GM23338 (cell line): ENCODE measurements around the gene ETV5. TPM values are rescaled to one million over a fixed set of nuclear protein-coding genes. Genes with fewer than 3 reads are reported as not detected.

Source experiments
- ATAC-seq: fragments of 200-7000 bp; cut with Tn5 transposase; 3 replicates; pipeline ENCODE4 v1.9.1; 2020
- DNase-seq: peaks from one replicate; pipeline ENCODE4 v3.0.0-alpha.2; 2015; ENCODE audit warnings: low spot score
- H2AFZ ChIP-seq: fragments of 200-600 bp; sonication (generic); 2 replicates; pipeline ENCODE4 v1.8.0; 2016; ENCODE audit warnings: antibody characterized with exemption, mild to moderate bottlenecking, moderate library complexity
- H3F3A ChIP-seq: fragments of 200-600 bp; sonication (generic); replicated peaks from 2 replicates; pipeline ENCODE4 v1.8.0; 2017; ENCODE audit warnings: antibody characterized with exemption, mixed run types, low read depth
- H3K27ac ChIP-seq: fragments of 200-600 bp; sonication (generic); 2 replicates; pipeline ENCODE4 v1.6.1; 2016; ENCODE audit warnings: low read depth
- H3K27me3 ChIP-seq: fragments of 200-600 bp; sonication (generic); 2 replicates; pipeline ENCODE4 v1.8.0; 2016; ENCODE audit warnings: mild to moderate bottlenecking, mixed run types, moderate library complexity; ENCODE audit not compliant: insufficient read depth
- H3K36me3 ChIP-seq: fragments of 200-600 bp; sonication (generic); 2 replicates; pipeline ENCODE4 v1.8.0; 2016; ENCODE audit warnings: mild to moderate bottlenecking; ENCODE audit not compliant: insufficient read depth
- H3K4me1 ChIP-seq: fragments of 200-600 bp; sonication (generic); 2 replicates; pipeline ENCODE4 v1.8.0; 2016; ENCODE audit warnings: mild to moderate bottlenecking, moderate library complexity; ENCODE audit not compliant: insufficient read depth
- H3K4me2 ChIP-seq: fragments of 200-600 bp; sonication (generic); 2 replicates; pipeline ENCODE4 v1.7.1; 2017; ENCODE audit warnings: mixed run types
- H3K4me3 ChIP-seq: fragments of 200-600 bp; sonication (generic); 2 replicates; pipeline ENCODE4 v1.6.1; 2016; ENCODE audit warnings: mixed run types
- H3K79me2 ChIP-seq: fragments of 200-600 bp; sonication (generic); replicated peaks from 2 replicates; pipeline ENCODE4 v1.8.0; 2017; ENCODE audit warnings: mild to moderate bottlenecking; ENCODE audit not compliant: insufficient read depth
- H3K9me2 ChIP-seq: fragments of 200-600 bp; sonication (generic); 2 replicates; pipeline ENCODE4 v1.8.0; 2017; ENCODE audit not compliant: insufficient read depth
- H4K20me1 ChIP-seq: fragments of 200-600 bp; sonication (generic); replicated peaks from 2 replicates; pipeline ENCODE4 v1.8.0; 2017; ENCODE audit warnings: mild to moderate bottlenecking; ENCODE audit not compliant: insufficient read depth
- H3K27ac Mint-ChIP-seq: 2 replicates; pipeline ENCODE4 v1.8.0; 2020; ENCODE audit warnings: inconsistent platforms, mild to moderate bottlenecking, moderate library complexity, mixed read lengths
- H3K27me3 Mint-ChIP-seq: 3 replicates; pipeline ENCODE4 v1.8.0; 2022; ENCODE audit warnings: low read depth, mild to moderate bottlenecking, moderate library complexity, mixed read lengths, inconsistent platforms; ENCODE audit not compliant: insufficient read depth, poor library complexity
- H3K36me3 Mint-ChIP-seq: 3 replicates; pipeline ENCODE4 v1.8.0; 2021; ENCODE audit warnings: low read depth, mild to moderate bottlenecking, inconsistent platforms, moderate library complexity, mixed read lengths
- H3K4me1 Mint-ChIP-seq: 3 replicates; pipeline ENCODE4 v1.8.0; 2020; ENCODE audit warnings: mild to moderate bottlenecking, inconsistent platforms, mixed read lengths
- H3K4me3 Mint-ChIP-seq: 3 replicates; pipeline ENCODE4 v1.8.0; 2021; ENCODE audit warnings: moderate library complexity, mild to moderate bottlenecking, inconsistent platforms, mixed read lengths
- H3K9me3 Mint-ChIP-seq: 3 replicates; pipeline ENCODE4 v1.8.0; 2020; ENCODE audit warnings: moderate library complexity, mild to moderate bottlenecking, inconsistent platforms, mixed read lengths
- CREB1 ChIP-seq: fragments of 250-450 bp; sonication (Bioruptor Pico); IDR thresholded peaks from 2 replicates; pipeline ENCODE4 v1.5.0; 2020; ENCODE audit warnings: low read depth, mild to moderate bottlenecking, moderate library complexity
- EZH2 ChIP-seq: fragments of 200-600 bp; sonication (generic); IDR thresholded peaks from one replicate; pipeline ENCODE4 v1.8.0; 2017; ENCODE audit warnings: antibody characterized with exemption, mild to moderate bottlenecking, low read depth; ENCODE audit not compliant: unreplicated experiment
- EZH2phosphoT487 ChIP-seq: fragments of 200-600 bp; sonication (generic); IDR thresholded peaks from one replicate; pipeline ENCODE4 v1.8.1; 2018; ENCODE audit warnings: antibody characterized with exemption; ENCODE audit not compliant: unreplicated experiment
- JUNB ChIP-seq: IDR thresholded peaks from one replicate; pipeline ENCODE4 v1.6.1; 2016; ENCODE audit warnings: antibody characterized with exemption; ENCODE audit not compliant: unreplicated experiment
- NANOG ChIP-seq: IDR thresholded peaks from 2 replicates; pipeline ENCODE4 v1.6.1; 2016; ENCODE audit warnings: antibody characterized with exemption, borderline replicate concordance
- STAT1 ChIP-seq: IDR thresholded peaks from one replicate; pipeline ENCODE4 v1.6.1; 2016; ENCODE audit warnings: antibody characterized with exemption; ENCODE audit not compliant: unreplicated experiment
- ZNF114 ChIP-seq: fragments of 250-450 bp; sonication (Bioruptor Pico); IDR thresholded peaks from 2 replicates; pipeline ENCODE4 v1.5.0; 2020; ENCODE audit warnings: mild to moderate bottlenecking, moderate library complexity
- ZNF331 ChIP-seq: fragments of 250-450 bp; sonication (Bioruptor Pico); IDR thresholded peaks from 2 replicates; pipeline ENCODE4 v1.5.0; 2020; ENCODE audit warnings: low read depth, mild to moderate bottlenecking, moderate library complexity
- ZNF462 ChIP-seq: fragments of 250-450 bp; sonication (Bioruptor Pico); IDR thresholded peaks from 2 replicates; pipeline ENCODE4 v1.5.0; 2020; ENCODE audit warnings: mild to moderate bottlenecking, moderate library complexity
- polyA plus RNA-seq: library from polyadenylated mRNA; unstranded; fragments of >200 nt; fragmentation: Nextera tagmentation; extraction: Ambion mirVana; gene quantifications from 2 replicates; pipeline ENCODE4 v1.2.1, GENCODE V29; 2016
- total RNA-seq: library from RNA; depleted of rRNA; stranded (reverse); fragments of >200 nt; shearing (Covaris generic); gene quantifications from 2 replicates; pipeline ENCODE4 v1.2.3, GENCODE V29; 2014
- TF ChIP-seq, protein P1 (sequence below): IDR thresholded peaks from 2 replicates; pipeline ENCODE4 v1.6.1; 2016; ENCODE audit warnings: antibody characterized with exemption
- TF ChIP-seq, protein P2 (sequence below): IDR thresholded peaks from one replicate; pipeline ENCODE4 v1.6.1; 2018; ENCODE audit warnings: antibody characterized with exemption; ENCODE audit not compliant: unreplicated experiment

The ETV5 gene
- total and polyA plus RNA-seq, 2 experiments from 2014 or later, result 33.5 to 57.1 TPM

GRCh38 chr3:186149319-186149960 is 40.6 kb upstream of the ETV5 start:
- no peaks in the 10 kb centered on the region for H3K79me2 ChIP-seq
- no peaks in the 10 kb centered on the region for H4K20me1 ChIP-seq
- no peak overlapping the region for H3K4me3 ChIP-seq
- peaks cover 6% of the 10 kb centered on the region; the same call in 2 of the 3 replicates for H3K4me1 Mint-ChIP-seq
- H3K36me3 Mint-ChIP-seq, result no peaks in the 10 kb centered on the region
- H3K4me2 ChIP-seq, result no peak overlapping the region
- no peaks in the 10 kb centered on the region for H3K9me3 Mint-ChIP-seq
- H3K27ac Mint-ChIP-seq, result no peak overlapping the region
- DNase-seq (no peak), ATAC-seq (no peak)
- no peaks in the 10 kb centered on the region for H3K9me2 ChIP-seq
- H2AFZ ChIP-seq, result no peak overlapping the region
- H3K27ac ChIP-seq, result no peak overlapping the region
- H3F3A ChIP-seq, result no peaks in the 10 kb centered on the region
- peaks cover 8% of the 10 kb centered on the region for H3K27me3 Mint-ChIP-seq
- H3K4me3 Mint-ChIP-seq, result no peak overlapping the region
- no peaks in the 10 kb centered on the region for H3K36me3 ChIP-seq
- H3K27me3 ChIP-seq, result no peaks in the 10 kb centered on the region
- H3K4me1 ChIP-seq, result no peaks in the 10 kb centered on the region
- TF ChIP-seq, protein P1, sequence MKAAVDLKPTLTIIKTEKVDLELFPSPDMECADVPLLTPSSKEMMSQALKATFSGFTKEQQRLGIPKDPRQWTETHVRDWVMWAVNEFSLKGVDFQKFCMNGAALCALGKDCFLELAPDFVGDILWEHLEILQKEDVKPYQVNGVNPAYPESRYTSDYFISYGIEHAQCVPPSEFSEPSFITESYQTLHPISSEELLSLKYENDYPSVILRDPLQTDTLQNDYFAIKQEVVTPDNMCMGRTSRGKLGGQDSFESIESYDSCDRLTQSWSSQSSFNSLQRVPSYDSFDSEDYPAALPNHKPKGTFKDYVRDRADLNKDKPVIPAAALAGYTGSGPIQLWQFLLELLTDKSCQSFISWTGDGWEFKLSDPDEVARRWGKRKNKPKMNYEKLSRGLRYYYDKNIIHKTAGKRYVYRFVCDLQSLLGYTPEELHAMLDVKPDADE, result no peak
- peak; percentile 57 for TF ChIP-seq ZNF331 (CRISPR knock-in tag)
- no peak for TF ChIP-seq EZH2phosphoT487
- TF ChIP-seq, protein P2, sequence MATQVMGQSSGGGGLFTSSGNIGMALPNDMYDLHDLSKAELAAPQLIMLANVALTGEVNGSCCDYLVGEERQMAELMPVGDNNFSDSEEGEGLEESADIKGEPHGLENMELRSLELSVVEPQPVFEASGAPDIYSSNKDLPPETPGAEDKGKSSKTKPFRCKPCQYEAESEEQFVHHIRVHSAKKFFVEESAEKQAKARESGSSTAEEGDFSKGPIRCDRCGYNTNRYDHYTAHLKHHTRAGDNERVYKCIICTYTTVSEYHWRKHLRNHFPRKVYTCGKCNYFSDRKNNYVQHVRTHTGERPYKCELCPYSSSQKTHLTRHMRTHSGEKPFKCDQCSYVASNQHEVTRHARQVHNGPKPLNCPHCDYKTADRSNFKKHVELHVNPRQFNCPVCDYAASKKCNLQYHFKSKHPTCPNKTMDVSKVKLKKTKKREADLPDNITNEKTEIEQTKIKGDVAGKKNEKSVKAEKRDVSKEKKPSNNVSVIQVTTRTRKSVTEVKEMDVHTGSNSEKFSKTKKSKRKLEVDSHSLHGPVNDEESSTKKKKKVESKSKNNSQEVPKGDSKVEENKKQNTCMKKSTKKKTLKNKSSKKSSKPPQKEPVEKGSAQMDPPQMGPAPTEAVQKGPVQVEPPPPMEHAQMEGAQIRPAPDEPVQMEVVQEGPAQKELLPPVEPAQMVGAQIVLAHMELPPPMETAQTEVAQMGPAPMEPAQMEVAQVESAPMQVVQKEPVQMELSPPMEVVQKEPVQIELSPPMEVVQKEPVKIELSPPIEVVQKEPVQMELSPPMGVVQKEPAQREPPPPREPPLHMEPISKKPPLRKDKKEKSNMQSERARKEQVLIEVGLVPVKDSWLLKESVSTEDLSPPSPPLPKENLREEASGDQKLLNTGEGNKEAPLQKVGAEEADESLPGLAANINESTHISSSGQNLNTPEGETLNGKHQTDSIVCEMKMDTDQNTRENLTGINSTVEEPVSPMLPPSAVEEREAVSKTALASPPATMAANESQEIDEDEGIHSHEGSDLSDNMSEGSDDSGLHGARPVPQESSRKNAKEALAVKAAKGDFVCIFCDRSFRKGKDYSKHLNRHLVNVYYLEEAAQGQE, result no peak
- no peak for TF ChIP-seq STAT1
- TF ChIP-seq NANOG, result no peak
- no peak for TF ChIP-seq JUNB
- no peak for TF ChIP-seq ZNF114

GRCh38 chr3:186144257-186144656 is 35.4 kb upstream of the ETV5 start:
- H3K4me2 ChIP-seq, result no peak overlapping the region
- no peak for ATAC-seq
- no peak overlapping the region for H3K27ac Mint-ChIP-seq
- H3K27me3 Mint-ChIP-seq, result no peaks in the 10 kb centered on the region
- H3K36me3 ChIP-seq, result no peaks in the 10 kb centered on the region
- peaks cover 13% of the 10 kb centered on the region for H3K4me1 Mint-ChIP-seq
- H3K27ac ChIP-seq, result no peak overlapping the region
- TF ChIP-seq JUNB, result no peak
- no peak for TF ChIP-seq CREB1 (CRISPR knock-in tag)
- TF ChIP-seq EZH2, result no peak
- no peak for TF ChIP-seq EZH2phosphoT487
- no peak for TF ChIP-seq ZNF114
- TF ChIP-seq ZNF331 (CRISPR knock-in tag), result no peak
- TF ChIP-seq ZNF462 (CRISPR knock-in tag), result no peak
- no peak overlapping the region for H3K4me3 Mint-ChIP-seq
- H3K36me3 Mint-ChIP-seq, result no peaks in the 10 kb centered on the region
- DNase-seq, result no peak
- no peaks in the 10 kb centered on the region for H3K79me2 ChIP-seq
- no peak overlapping the region for H2AFZ ChIP-seq
- peaks cover 6% of the 10 kb centered on the region; the same call in 1 of the 2 replicates for H3K4me1 ChIP-seq
- H3K9me2 ChIP-seq, result no peaks in the 10 kb centered on the region
- no peaks in the 10 kb centered on the region for H4K20me1 ChIP-seq
- H3K27me3 ChIP-seq, result no peaks in the 10 kb centered on the region
- H3K4me3 ChIP-seq, result no peak overlapping the region
- no peaks in the 10 kb centered on the region for H3K9me3 Mint-ChIP-seq
- H3F3A ChIP-seq, result no peaks in the 10 kb centered on the region
